Lower leg skin (tissue), 3 donors: Measurements from ENCODE around the gene FANCC.

Source experiments
- CTCF ChIP-seq, 3 donors: fragments of 450-650 bp; IDR thresholded peaks; one replicate each; pipeline ENCODE4 v1.5.1; 2016; ENCODE audit warnings: antibody characterized with exemption in 3 of 3, mild to moderate bottlenecking in 3 of 3, moderate library complexity in 2 of 3
- POLR2A ChIP-seq, 2 donors: fragments of 450-650 bp; IDR thresholded peaks; one replicate each; pipeline ENCODE4 v1.6.1; 2016 to 2017; ENCODE audit warnings: antibody characterized with exemption in 2 of 2, mild to moderate bottlenecking in 1 of 2, moderate library complexity in 1 of 2

- TF ChIP-seq CTCF (IDR thresholded peaks at IDR 0.05): no peak
- no peak for TF ChIP-seq POLR2A (IDR thresholded peaks at IDR 0.05)
These were observed 232.3 kb downstream of the FANCC start for GRCh38 chr9:95085036-95085770.
